Upper lobe of left lung (tissue), 4 donors: ENCODE data around the gene RABGAP1.

Source experiments
- EP300 ChIP-seq, 4 donors: sonication (generic); formaldehyde crosslinking; IDR thresholded peaks; one replicate each; pipeline ENCODE4 v1.5.1; 2017; ENCODE audit warnings: antibody characterized with exemption in 4 of 4, control low read depth in 2 of 4
- POLR2A ChIP-seq, 4 donors: fragments of 450-650 bp; IDR thresholded peaks; one replicate each; pipeline ENCODE4 v1.5.1; 2016 to 2017; ENCODE audit warnings: antibody characterized with exemption in 4 of 4, mild to moderate bottlenecking in 2 of 4
- TF ChIP-seq, protein P1 (sequence below), 6 experiments: fragments of 450-650 bp in 4 of 6; fragments of 200-600 bp in 2 of 6; sonication (generic) in 2 of 6; IDR thresholded peaks; one replicate each; pipeline ENCODE4 v1.5.1; 2016 to 2019; ENCODE audit warnings: antibody characterized with exemption in 6 of 6

DNA sequence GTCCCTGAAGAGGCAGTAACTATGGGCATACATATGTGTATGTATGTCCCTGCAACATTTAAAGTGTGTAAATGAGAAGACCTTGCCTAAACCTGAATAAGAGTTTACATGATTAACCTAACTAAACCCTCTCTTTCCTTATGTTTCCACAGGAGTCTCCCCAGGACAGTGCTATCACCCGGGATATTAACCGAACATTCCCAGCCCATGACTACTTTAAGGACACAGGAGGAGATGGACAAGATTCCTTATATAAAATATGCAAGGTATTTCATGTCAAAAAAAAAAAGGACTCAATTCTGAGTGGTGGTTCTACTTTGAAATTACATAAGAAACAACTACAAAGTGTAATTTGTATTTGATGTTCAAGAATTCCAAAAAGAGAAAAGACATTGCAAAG, 124.4 kb downstream of the RABGAP1 start:
- TF ChIP-seq, protein P1, sequence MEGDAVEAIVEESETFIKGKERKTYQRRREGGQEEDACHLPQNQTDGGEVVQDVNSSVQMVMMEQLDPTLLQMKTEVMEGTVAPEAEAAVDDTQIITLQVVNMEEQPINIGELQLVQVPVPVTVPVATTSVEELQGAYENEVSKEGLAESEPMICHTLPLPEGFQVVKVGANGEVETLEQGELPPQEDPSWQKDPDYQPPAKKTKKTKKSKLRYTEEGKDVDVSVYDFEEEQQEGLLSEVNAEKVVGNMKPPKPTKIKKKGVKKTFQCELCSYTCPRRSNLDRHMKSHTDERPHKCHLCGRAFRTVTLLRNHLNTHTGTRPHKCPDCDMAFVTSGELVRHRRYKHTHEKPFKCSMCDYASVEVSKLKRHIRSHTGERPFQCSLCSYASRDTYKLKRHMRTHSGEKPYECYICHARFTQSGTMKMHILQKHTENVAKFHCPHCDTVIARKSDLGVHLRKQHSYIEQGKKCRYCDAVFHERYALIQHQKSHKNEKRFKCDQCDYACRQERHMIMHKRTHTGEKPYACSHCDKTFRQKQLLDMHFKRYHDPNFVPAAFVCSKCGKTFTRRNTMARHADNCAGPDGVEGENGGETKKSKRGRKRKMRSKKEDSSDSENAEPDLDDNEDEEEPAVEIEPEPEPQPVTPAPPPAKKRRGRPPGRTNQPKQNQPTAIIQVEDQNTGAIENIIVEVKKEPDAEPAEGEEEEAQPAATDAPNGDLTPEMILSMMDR (IDR thresholded peaks at IDR 0.05): no peak
- TF ChIP-seq POLR2A (IDR thresholded peaks at IDR 0.05): no peak
- TF ChIP-seq EP300 (IDR thresholded peaks at IDR 0.05): no peak
